Ovary (tissue), 3 donors: ENCODE results near the gene FAM170B.

Experiments
- EP300 ChIP-seq: sonication (generic); formaldehyde crosslinking; IDR thresholded peaks from one replicate; pipeline ENCODE4 v1.6.1; 2017; ENCODE audit warnings: antibody characterized with exemption
- POLR2A ChIP-seq: fragments of 450-650 bp; IDR thresholded peaks from one replicate; pipeline ENCODE4 v1.6.1; 2017; ENCODE audit warnings: antibody characterized with exemption, mild to moderate bottlenecking, moderate library complexity
- TF ChIP-seq, protein P1 (sequence below), 3 donors: fragments of 450-650 bp in 2 of 3; fragments of 200-600 bp in 1 of 3; IDR thresholded peaks; one replicate each; pipeline versions ENCODE4 v1.5.1 to v1.8.0; 2016 to 2022; ENCODE audit warnings: antibody characterized with exemption in 3 of 3, mild to moderate bottlenecking in 1 of 3
- donor health status: DM: no; HTN: no; CAD: no.

DNA sequence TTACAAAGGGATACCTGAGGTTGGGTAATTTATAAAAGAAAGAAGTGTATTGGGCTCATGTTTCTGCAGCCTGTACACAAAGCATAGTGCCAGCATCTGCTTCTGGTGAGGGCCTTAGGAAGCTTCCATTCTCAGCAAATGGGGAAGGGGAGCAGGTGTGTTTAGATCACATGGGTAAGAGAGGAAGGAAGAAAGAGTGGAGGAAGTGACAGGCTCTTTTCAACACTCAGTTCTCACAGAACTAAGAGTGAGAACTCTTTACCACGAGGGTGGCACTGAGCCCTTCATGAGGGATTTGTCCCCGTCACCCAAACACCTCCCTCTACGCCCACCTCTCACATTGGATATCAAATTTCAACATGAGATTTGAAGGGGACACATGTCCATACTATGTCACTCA, 506 bp upstream of the FAM170B start:
- TF ChIP-seq, protein P1, sequence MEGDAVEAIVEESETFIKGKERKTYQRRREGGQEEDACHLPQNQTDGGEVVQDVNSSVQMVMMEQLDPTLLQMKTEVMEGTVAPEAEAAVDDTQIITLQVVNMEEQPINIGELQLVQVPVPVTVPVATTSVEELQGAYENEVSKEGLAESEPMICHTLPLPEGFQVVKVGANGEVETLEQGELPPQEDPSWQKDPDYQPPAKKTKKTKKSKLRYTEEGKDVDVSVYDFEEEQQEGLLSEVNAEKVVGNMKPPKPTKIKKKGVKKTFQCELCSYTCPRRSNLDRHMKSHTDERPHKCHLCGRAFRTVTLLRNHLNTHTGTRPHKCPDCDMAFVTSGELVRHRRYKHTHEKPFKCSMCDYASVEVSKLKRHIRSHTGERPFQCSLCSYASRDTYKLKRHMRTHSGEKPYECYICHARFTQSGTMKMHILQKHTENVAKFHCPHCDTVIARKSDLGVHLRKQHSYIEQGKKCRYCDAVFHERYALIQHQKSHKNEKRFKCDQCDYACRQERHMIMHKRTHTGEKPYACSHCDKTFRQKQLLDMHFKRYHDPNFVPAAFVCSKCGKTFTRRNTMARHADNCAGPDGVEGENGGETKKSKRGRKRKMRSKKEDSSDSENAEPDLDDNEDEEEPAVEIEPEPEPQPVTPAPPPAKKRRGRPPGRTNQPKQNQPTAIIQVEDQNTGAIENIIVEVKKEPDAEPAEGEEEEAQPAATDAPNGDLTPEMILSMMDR (IDR thresholded peaks at IDR 0.05): no peak
- TF ChIP-seq POLR2A (no peak), EP300 (no peak)
